Fibroblast of the conjunctiva (primary cell): ENCODE measurements around the gene ZNF365.
"Not testable (repeated sequence)": the region's sequence is repeated elsewhere in the genome, so short reads cannot be mapped to it uniquely, and the experiment has no call there.

Experiments used
- DNase-seq: peaks from one replicate; pipeline ENCODE4 v3.0.0-alpha.2; 2010; ENCODE audit warnings: low read depth

The ZNF365 gene

GRCh38 chr10:62377966-62378365 lies 3.8 kb downstream of the ZNF365 start:
- DNase-seq: no peak

GRCh38 chr10:62378877-62379276 lies 4.7 kb downstream of the ZNF365 start:
- DNase-seq: not testable (repeated sequence)

- DNase-seq: no peak
Measured at GRCh38 chr10:62379394-62379793, 5.2 kb downstream of the ZNF365 start.

- peak; percentile 21 for DNase-seq
Measured at GRCh38 chr10:62380016-62380415, 5.8 kb downstream of the ZNF365 start.

- no peak for DNase-seq
Measured at GRCh38 chr10:62381385-62382102, 7.4 kb downstream of the ZNF365 start.

- no peak for DNase-seq
Measured at GRCh38 chr10:62382831-62383230, 8.7 kb downstream of the ZNF365 start.

GRCh38 chr10:62384057-62384446 lies 9.9 kb downstream of the ZNF365 start:
- no peak for DNase-seq

GRCh38 chr10:62384447-62385081 lies 10.4 kb downstream of the ZNF365 start:
- DNase-seq: no peak

- no peak for DNase-seq
Measured at GRCh38 chr10:62386356-62387320, 12.5 kb downstream of the ZNF365 start.

- no peak for DNase-seq
Measured at GRCh38 chr10:62388328-62388727, 14.2 kb downstream of the ZNF365 start.

- no peak for DNase-seq
Measured at GRCh38 chr10:62390497-62391176, 16.5 kb downstream of the ZNF365 start.

GRCh38 chr10:62393237-62393636 lies 19.1 kb downstream of the ZNF365 start:
- no peak for DNase-seq

- DNase-seq: no peak
Measured at GRCh38 chr10:62394556-62395018, 20.4 kb downstream of the ZNF365 start.

- no peak for DNase-seq
Measured at GRCh38 chr10:62395892-62396291, 21.7 kb downstream of the ZNF365 start.

- no peak for DNase-seq
Measured at GRCh38 chr10:62396864-62397263, 22.7 kb downstream of the ZNF365 start.

GRCh38 chr10:62399211-62399610 lies 25.0 kb downstream of the ZNF365 start:
- no peak for DNase-seq

GRCh38 chr10:62402508-62402907 lies 28.3 kb downstream of the ZNF365 start:
- DNase-seq: no peak

GRCh38 chr10:62410528-62410927 lies 36.4 kb downstream of the ZNF365 start:
- DNase-seq: not testable (repeated sequence)

GRCh38 chr10:62410934-62411333 lies 36.8 kb downstream of the ZNF365 start:
- DNase-seq: not testable (repeated sequence)

- DNase-seq: no peak
Measured at GRCh38 chr10:62413048-62413447, 38.9 kb downstream of the ZNF365 start.

GRCh38 chr10:62413652-62414051 lies 39.5 kb downstream of the ZNF365 start:
- DNase-seq: no peak

- no peak for DNase-seq
Measured at GRCh38 chr10:62414359-62414758, 40.2 kb downstream of the ZNF365 start.
